NCI-H524 (cell line): ENCODE results near the gene ABCC6.
"Not testable (repeated sequence)": the region's sequence is repeated elsewhere in the genome, so short reads cannot be mapped to it uniquely, and the experiment has no call there.

Source experiments
- DNase-seq, 2 experiments: peaks; one replicate each; lab custom pipeline; 2025; lab: John Stamatoyannopoulos, UW

ABCC6 gene

GRCh38 chr16:16223662-16224241, 458 bp upstream of the ABCC6 start:
- not testable (repeated sequence) for DNase-seq

GRCh38 chr16:16221382-16221781, 1.9 kb downstream of the ABCC6 start:
- DNase-seq: not testable (repeated sequence)

GRCh38 chr16:16220449-16220848, 2.8 kb downstream of the ABCC6 start:
- DNase-seq: not testable (repeated sequence)

- not testable (repeated sequence) for DNase-seq
Observed at GRCh38 chr16:16218787-16219186, 4.5 kb downstream of the ABCC6 start.

- DNase-seq: not testable (repeated sequence)
Observed at GRCh38 chr16:16218349-16218748, 4.9 kb downstream of the ABCC6 start.

GRCh38 chr16:16213863-16214293, 9.4 kb downstream of the ABCC6 start:
- DNase-seq: not testable (repeated sequence)

- not testable (repeated sequence) for DNase-seq
Observed at GRCh38 chr16:16211404-16211803, 11.9 kb downstream of the ABCC6 start.

- DNase-seq: not testable (repeated sequence)
Observed at GRCh38 chr16:16208461-16208860, 14.8 kb downstream of the ABCC6 start.

GRCh38 chr16:16207787-16208334, 15.4 kb downstream of the ABCC6 start:
- DNase-seq: not testable (repeated sequence)

- DNase-seq: not testable (repeated sequence)
Observed at GRCh38 chr16:16207097-16207786, 16.1 kb downstream of the ABCC6 start.

GRCh38 chr16:16205864-16206263, 17.4 kb downstream of the ABCC6 start:
- DNase-seq: not testable (repeated sequence)

GRCh38 chr16:16204552-16204951, 18.7 kb downstream of the ABCC6 start:
- not testable (repeated sequence) for DNase-seq

- DNase-seq: not testable (repeated sequence)
Observed at GRCh38 chr16:16203494-16203893, 19.8 kb downstream of the ABCC6 start.

GRCh38 chr16:16202400-16203143, 20.7 kb downstream of the ABCC6 start:
- peak; percentile 68 to 72 for DNase-seq

- DNase-seq: not testable (repeated sequence)
Observed at GRCh38 chr16:16201880-16202279, 21.4 kb downstream of the ABCC6 start.

- not testable (repeated sequence) for DNase-seq
Observed at GRCh38 chr16:16200391-16200790, 22.9 kb downstream of the ABCC6 start.

- DNase-seq: not testable (repeated sequence)
Observed at GRCh38 chr16:16199428-16199827, 23.9 kb downstream of the ABCC6 start.

- no peak for DNase-seq
Observed at GRCh38 chr16:16197966-16198365, 25.3 kb downstream of the ABCC6 start.

- no peak for DNase-seq
Observed at GRCh38 chr16:16197331-16197730, 26.0 kb downstream of the ABCC6 start.

- no peak for DNase-seq
Observed at GRCh38 chr16:16196099-16196498, 27.2 kb downstream of the ABCC6 start.

GRCh38 chr16:16191493-16192167, 31.7 kb downstream of the ABCC6 start:
- no peak for DNase-seq

- DNase-seq: not testable (repeated sequence)
Observed at GRCh38 chr16:16190966-16191365, 32.3 kb downstream of the ABCC6 start.
